ENCODE measurements around the gene OR2F1. TPM values are rescaled to one million over a fixed set of nuclear protein-coding genes. Genes with fewer than 3 reads are reported as not detected.

The OR2F1 gene
- total RNA-seq, 1 donor from 2014 or later, result not detected

GRCh38 chr7:143909863-143910262 is 44.8 kb upstream of the OR2F1 start:
- no peak for DNase-seq (ENCODE audit: low spot score in 2 of 2, unreplicated experiment in 2 of 2)
- H3K9me3 Mint-ChIP-seq, result no peaks in the 10 kb centered on the region
- no peaks in the 10 kb centered on the region for H3K36me3 Mint-ChIP-seq
- no peak overlapping the region for H3K27ac Mint-ChIP-seq
- peaks cover 11% of the 10 kb centered on the region for H3K4me1 Mint-ChIP-seq
- TF ChIP-seq CTCF (IDR thresholded peaks at IDR 0.05; ENCODE audit: unreplicated experiment), result no peak
- no peaks in the 10 kb centered on the region for H3K27me3 Mint-ChIP-seq (ENCODE audit: low read depth)
- H3K4me3 Mint-ChIP-seq, result no peak overlapping the region

- Mint-ChIP-seq H3K4me1 (peaks cover 5% of the 10 kb centered on the region), H3K27ac (no peak overlapping the region), H3K4me3 (no peak overlapping the region), H3K36me3 (no peaks in the 10 kb centered on the region), H3K27me3 (ENCODE audit: low read depth) (no peaks in the 10 kb centered on the region), H3K9me3 (no peaks in the 10 kb centered on the region)
- DNase-seq (ENCODE audit: low spot score in 2 of 2, unreplicated experiment in 2 of 2), result no peak
- no peak for TF ChIP-seq CTCF (IDR thresholded peaks at IDR 0.05; ENCODE audit: unreplicated experiment)
Observed at GRCh38 chr7:143910473-143911248, 44.0 kb upstream of the OR2F1 start.

- Mint-ChIP-seq H3K36me3 (no peaks in the 10 kb centered on the region), H3K27me3 (ENCODE audit: low read depth) (peaks cover 4% of the 10 kb centered on the region), H3K4me3 (no peak overlapping the region), H3K4me1 (no peaks in the 10 kb centered on the region), H3K27ac (no peak overlapping the region), H3K9me3 (peaks cover 11% of the 10 kb centered on the region)
- no peak for DNase-seq (ENCODE audit: low spot score in 2 of 2, unreplicated experiment in 2 of 2)
- no peak for TF ChIP-seq CTCF (IDR thresholded peaks at IDR 0.05; ENCODE audit: unreplicated experiment)
Observed at GRCh38 chr7:143913945-143914615, 40.6 kb upstream of the OR2F1 start.

- H3K36me3 Mint-ChIP-seq, result no peaks in the 10 kb centered on the region
- no peak for TF ChIP-seq CTCF (IDR thresholded peaks at IDR 0.05; ENCODE audit: unreplicated experiment)
- no peak for DNase-seq (ENCODE audit: low spot score in 2 of 2, unreplicated experiment in 2 of 2)
- H3K4me1 Mint-ChIP-seq, result no peaks in the 10 kb centered on the region
- H3K27ac Mint-ChIP-seq, result no peak overlapping the region
- H3K27me3 Mint-ChIP-seq (ENCODE audit: low read depth), result peaks cover 8% of the 10 kb centered on the region
- H3K9me3 Mint-ChIP-seq, result peaks cover 12% of the 10 kb centered on the region
- no peak overlapping the region for H3K4me3 Mint-ChIP-seq
Observed at GRCh38 chr7:143914938-143915652, 39.5 kb upstream of the OR2F1 start.

GRCh38 chr7:143924851-143925250 is 29.8 kb upstream of the OR2F1 start:
- Mint-ChIP-seq H3K9me3 (no peaks in the 10 kb centered on the region), H3K27me3 (ENCODE audit: low read depth) (peaks cover 15% of the 10 kb centered on the region), H3K36me3 (no peaks in the 10 kb centered on the region), H3K4me3 (no peak overlapping the region), H3K27ac (no peak overlapping the region), H3K4me1 (no peaks in the 10 kb centered on the region)
- no peak for TF ChIP-seq CTCF (IDR thresholded peaks at IDR 0.05; ENCODE audit: unreplicated experiment)
- DNase-seq (ENCODE audit: low spot score in 2 of 2, unreplicated experiment in 2 of 2), result no peak
